Measurements from ENCODE around the gene ZBTB25.

DNA sequence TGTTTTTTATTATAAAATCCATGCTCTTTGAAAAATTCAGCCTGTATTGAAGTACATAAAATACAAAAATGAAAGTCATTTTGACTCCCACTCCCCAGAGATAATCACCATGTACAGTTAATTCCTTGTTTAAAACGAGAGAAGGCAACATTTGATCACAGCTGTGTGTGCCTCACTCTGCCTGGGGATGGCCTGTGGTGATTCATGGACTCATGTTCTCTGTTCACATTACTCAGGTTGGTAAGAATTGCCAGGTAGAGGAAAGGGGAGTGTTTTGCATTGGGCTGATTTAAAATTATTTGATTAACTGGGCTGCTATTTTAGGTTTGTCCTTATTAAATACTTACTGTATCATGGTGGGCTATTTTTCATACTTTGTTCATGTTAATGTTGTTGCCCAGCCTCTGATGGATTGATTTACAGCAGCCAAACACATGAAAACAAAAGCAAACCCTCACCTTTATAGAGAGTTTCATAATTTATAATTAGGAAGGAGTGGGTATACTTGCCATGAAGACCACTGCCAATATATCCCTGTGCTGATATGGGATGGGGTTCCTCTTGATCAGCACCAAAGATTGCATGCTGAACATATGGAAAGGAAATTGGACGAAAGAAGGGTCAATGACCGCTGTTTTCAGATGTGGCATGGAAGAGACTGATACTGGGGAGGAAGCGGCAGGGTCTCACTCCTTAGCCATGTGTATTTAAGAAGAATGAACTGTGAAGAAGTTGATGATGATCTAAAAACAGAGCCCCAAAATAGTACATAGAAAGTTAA, 3.9 kb upstream of the ZBTB25 start:
- TF ChIP-seq, protein P1, sequence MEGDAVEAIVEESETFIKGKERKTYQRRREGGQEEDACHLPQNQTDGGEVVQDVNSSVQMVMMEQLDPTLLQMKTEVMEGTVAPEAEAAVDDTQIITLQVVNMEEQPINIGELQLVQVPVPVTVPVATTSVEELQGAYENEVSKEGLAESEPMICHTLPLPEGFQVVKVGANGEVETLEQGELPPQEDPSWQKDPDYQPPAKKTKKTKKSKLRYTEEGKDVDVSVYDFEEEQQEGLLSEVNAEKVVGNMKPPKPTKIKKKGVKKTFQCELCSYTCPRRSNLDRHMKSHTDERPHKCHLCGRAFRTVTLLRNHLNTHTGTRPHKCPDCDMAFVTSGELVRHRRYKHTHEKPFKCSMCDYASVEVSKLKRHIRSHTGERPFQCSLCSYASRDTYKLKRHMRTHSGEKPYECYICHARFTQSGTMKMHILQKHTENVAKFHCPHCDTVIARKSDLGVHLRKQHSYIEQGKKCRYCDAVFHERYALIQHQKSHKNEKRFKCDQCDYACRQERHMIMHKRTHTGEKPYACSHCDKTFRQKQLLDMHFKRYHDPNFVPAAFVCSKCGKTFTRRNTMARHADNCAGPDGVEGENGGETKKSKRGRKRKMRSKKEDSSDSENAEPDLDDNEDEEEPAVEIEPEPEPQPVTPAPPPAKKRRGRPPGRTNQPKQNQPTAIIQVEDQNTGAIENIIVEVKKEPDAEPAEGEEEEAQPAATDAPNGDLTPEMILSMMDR (IDR thresholded peaks at IDR 0.05), result no peak
- TF ChIP-seq POLR2A (IDR thresholded peaks at IDR 0.05; ENCODE audit: low read depth), result no peak
- TF ChIP-seq EP300 (IDR thresholded peaks at IDR 0.05), result no peak
- TF ChIP-seq POLR2AphosphoS5 (IDR thresholded peaks at IDR 0.05), result no peak
